AG04449 (cell line): ENCODE data around the gene NPAS4.
"Not testable (repeated sequence)": the region's sequence is repeated elsewhere in the genome, so short reads cannot be mapped to it uniquely, and the experiment has no call there.

Experiments
- CTCF ChIA-PET: fragments of 350-600 bp; formaldehyde crosslinking; extraction: SDS; loops from one replicate; lab custom pipeline; 2021; ENCODE audit warnings: antibody characterized with exemption; lab: Yijun Ruan, JAX
- POLR2A ChIA-PET: fragments of 400-600, 350-600 bp; formaldehyde crosslinking; extraction: SDS; loops from one replicate; lab custom pipeline; 2020; ENCODE audit warnings: antibody characterized with exemption, inconsistent platforms; lab: Yijun Ruan, JAX
- DNase-seq: peaks from one replicate; pipeline ENCODE4 v3.0.0-alpha.2; 2010; ENCODE audit warnings: low read depth, low spot score
- H3K4me3 ChIP-seq: 2 replicates; pipeline ENCODE4 v1.5.1; 2011; ENCODE audit warnings: low read depth, mild to moderate bottlenecking, control low read depth, low read length
- TF ChIP-seq, protein P1 (sequence below): IDR thresholded peaks from one replicate; pipeline ENCODE4 v1.5.1; 2011; ENCODE audit warnings: mild to moderate bottlenecking, moderate library complexity, low read length, control low read depth, inconsistent platforms; ENCODE audit not compliant: insufficient read depth; ENCODE audit errors: missing control alignments

The NPAS4 gene

GRCh38 chr11:66420671-66421476 is at the start of gene NPAS4:
TSS of gene NPAS4 (plus strand) at chr11:66421035. CDS start at chr11:66421180, 145 bp downstream.
- ChIA-PET CTCF (interaction anchor here (0.7 to 37.4 kb wide), 8 partner anchors 5 to 256 kb away, joined by 3 to 1169 read pairs (median 7); partner anchors contain the start of genes BRMS1, MRPL11 and NPAS4), POLR2A (interaction anchor here (0.6 to 1.1 kb wide), 7 partner anchors 10 to 132 kb away, joined by 3 to 7 read pairs (median 4); partner anchors contain the start of genes DPP3, MRPL11 and YIF1A)
- no peak within 1 kb of the TSS for H3K4me3 ChIP-seq
- no peak for DNase-seq
- TF ChIP-seq, protein P1, sequence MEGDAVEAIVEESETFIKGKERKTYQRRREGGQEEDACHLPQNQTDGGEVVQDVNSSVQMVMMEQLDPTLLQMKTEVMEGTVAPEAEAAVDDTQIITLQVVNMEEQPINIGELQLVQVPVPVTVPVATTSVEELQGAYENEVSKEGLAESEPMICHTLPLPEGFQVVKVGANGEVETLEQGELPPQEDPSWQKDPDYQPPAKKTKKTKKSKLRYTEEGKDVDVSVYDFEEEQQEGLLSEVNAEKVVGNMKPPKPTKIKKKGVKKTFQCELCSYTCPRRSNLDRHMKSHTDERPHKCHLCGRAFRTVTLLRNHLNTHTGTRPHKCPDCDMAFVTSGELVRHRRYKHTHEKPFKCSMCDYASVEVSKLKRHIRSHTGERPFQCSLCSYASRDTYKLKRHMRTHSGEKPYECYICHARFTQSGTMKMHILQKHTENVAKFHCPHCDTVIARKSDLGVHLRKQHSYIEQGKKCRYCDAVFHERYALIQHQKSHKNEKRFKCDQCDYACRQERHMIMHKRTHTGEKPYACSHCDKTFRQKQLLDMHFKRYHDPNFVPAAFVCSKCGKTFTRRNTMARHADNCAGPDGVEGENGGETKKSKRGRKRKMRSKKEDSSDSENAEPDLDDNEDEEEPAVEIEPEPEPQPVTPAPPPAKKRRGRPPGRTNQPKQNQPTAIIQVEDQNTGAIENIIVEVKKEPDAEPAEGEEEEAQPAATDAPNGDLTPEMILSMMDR, result no peak

DNA sequence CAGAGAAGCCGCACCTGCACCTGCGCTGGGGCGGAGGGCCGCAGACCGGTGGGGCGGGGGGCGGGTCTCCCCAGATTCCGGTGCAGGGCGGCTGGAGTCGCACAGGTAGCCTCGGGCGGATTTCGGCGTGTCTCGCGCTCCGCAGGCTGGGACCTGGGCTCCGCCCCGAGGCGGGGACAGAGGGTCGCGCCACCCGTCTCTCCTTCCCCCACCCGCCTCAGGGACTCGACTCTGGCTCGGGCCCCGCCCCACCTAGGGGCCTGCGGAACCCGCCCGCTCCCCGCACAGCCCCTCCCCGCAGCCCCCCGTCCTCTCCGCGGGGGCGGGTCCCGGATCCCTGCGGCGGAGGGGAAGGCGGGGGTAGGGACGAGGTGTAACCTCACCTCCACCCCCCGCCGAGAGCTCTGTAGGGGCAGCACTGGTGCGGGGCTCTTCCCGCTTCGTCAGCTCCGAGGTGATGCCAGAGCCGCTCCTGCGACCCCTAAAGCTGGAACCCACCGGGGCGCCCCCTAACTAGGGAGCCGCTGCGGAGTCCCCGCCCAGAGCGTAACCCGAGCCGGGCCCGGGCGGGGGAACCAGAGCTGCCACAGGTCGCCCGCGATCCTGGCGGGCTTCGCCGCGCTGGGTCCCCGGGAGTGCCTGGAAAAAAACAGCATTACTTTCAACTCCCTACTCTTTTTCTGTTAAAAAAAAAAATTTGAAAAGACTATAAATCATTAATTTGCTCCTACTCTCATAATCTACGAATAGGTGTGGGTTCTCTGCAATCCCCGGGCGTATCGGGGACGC is 49.0 kb upstream of the NPAS4 start, which contains the start of gene SLC29A2:
Gene SLC29A2 (minus strand): TSS at position 134 of the 789 bp plus-strand sequence. CDS start 169 bp downstream, outside the sequence.
- POLR2A ChIA-PET, result no interaction called here
- CTCF ChIA-PET, result interaction anchor here (0.8 to 10.1 kb wide), 7 partner anchors 8 to 149 kb away, joined by 3 to 197 read pairs (median 5); no protein-coding TSS in a partner anchor
- DNase-seq, result no peak
- H3K4me3 ChIP-seq, result peak within 1 kb of the TSS; percentile 61
- TF ChIP-seq, protein P1, result no peak

GRCh38 chr11:66373265-66373664 is 47.6 kb upstream of the NPAS4 start:
- no peak overlapping the region for H3K4me3 ChIP-seq
- TF ChIP-seq, protein P1, result no peak
- ChIA-PET CTCF (interaction anchor here (1.3 to 10.1 kb wide), 3 partner anchors 10 to 27 kb away, joined by 7 to 197 read pairs (median 10); no protein-coding TSS in a partner anchor), POLR2A (no interaction called here)
- no peak for DNase-seq

- CTCF ChIA-PET, result interaction anchor here (2.3 to 10.1 kb wide), 2 partner anchors 14 to 26 kb away, joined by 10 to 197 read pairs; no protein-coding TSS in a partner anchor
- H3K4me3 ChIP-seq, POLR2A ChIA-PET, DNase-seq: not testable (repeated sequence)
These were observed 47.0 kb upstream of the NPAS4 start for GRCh38 chr11:66373690-66374287.

DNA sequence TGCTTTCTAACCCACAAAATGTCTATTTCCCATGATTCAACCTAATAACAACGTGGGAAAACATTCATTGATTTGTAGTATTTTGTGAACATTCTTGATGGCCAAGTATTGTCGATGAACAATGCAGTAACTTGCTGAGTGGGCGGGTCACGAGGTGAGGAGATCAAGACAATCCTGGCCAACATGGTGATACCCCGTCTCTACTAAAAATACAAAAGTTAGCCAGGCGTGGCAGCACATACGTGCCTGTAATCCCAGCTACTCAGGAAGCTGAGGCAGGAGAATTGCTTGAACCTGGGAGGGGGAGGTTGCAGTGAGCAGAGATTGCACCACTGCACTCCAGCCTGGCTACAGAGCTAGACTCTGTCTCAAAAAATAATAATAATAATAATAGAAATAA is 40.6 kb upstream of the NPAS4 start:
- POLR2A ChIA-PET, DNase-seq, H3K4me3 ChIP-seq: not testable (repeated sequence)
- CTCF ChIA-PET, result interaction anchor here (0.8 to 2.8 kb wide), 5 partner anchors 9 to 69 kb away, joined by 3 to 32 read pairs (median 5); partner anchors contain the start of gene SLC29A2

- not testable (repeated sequence) for DNase-seq
- ChIA-PET CTCF (interaction anchor here (0.9 to 11.1 kb wide), 12 partner anchors 11 to 73 kb away, joined by 3 to 260 read pairs (median 23); partner anchors contain the start of genes MRPL11 and SLC29A2), POLR2A (interaction anchor here (0.7 kb wide), 2 partner anchors 148 to 168 kb away, joined by 3 read pairs; no protein-coding TSS in a partner anchor)
These were observed 36.5 kb upstream of the NPAS4 start for GRCh38 chr11:66384316-66384715.

More at GRCh38 chr11:66384316-66384715, 36.5 kb upstream of the NPAS4 start:
- H3K4me3 ChIP-seq, result not testable (repeated sequence)
